ENCODE results near the gene S100A6. TPM values are rescaled to one million over a fixed set of nuclear protein-coding genes. Genes with fewer than 3 reads are reported as not detected.
A peak's percentile ranks its signal among the peaks of the same experiment; 100 is the strongest.

Gene S100A6
- total RNA-seq, 1 experiment from 2014 or later = 2,572 TPM

- H3K9ac ChIP-seq (ENCODE audit: low read length) = no peak overlapping the region
- no TSS peak for BruUV-seq (replicated peaks)
- H3K9me2 ChIP-seq (replicated peaks; ENCODE audit: low read length) = no peaks in the 10 kb centered on the region
- H3K9me3 ChIP-seq (ENCODE audit: low read length) = no peaks in the 10 kb centered on the region
- TF ChIP-seq CTCF (conservative IDR thresholded peaks at IDR 0.05; ENCODE audit: low read depth, low read length) = no peak
- TF ChIP-seq EZH2phosphoT487 (IDR thresholded peaks at IDR 0.05; ENCODE audit: borderline replicate concordance, low read length) = no peak
- no peak for TF ChIP-seq EZH2 (IDR thresholded peaks at IDR 0.05; ENCODE audit: low read length, unreplicated experiment)
- ChIA-PET CTCF (interaction anchor here (1.1 to 2.6 kb wide), 4 partner anchors 16 to 37 kb away, joined by 3 to 25 read pairs (median 14); partner anchors contain the start of gene S100A2), POLR2A (ENCODE audit: unreplicated experiment) (interaction anchor here (0.6 to 4.6 kb wide), 4 partner anchors 16 to 102 kb away, joined by 3 to 47 read pairs (median 18); partner anchors contain the start of genes CHTOP and S100A2)
- H3K79me2 ChIP-seq (ENCODE audit: low read length) = peaks cover 23% of the 10 kb centered on the region
- H3K27ac ChIP-seq (ENCODE audit: low read length) = no peak overlapping the region
- no peak overlapping the region for H3K4me2 ChIP-seq (ENCODE audit: low read length)
- DNase-seq = no peak
- peaks cover 5% of the 10 kb centered on the region for H3F3A ChIP-seq (ENCODE audit: low read length, unreplicated experiment)
- H3K36me3 ChIP-seq (ENCODE audit: low read depth, low read length) = peaks cover 12% of the 10 kb centered on the region
- H3K4me3 ChIP-seq (ENCODE audit: low read length) = no peak overlapping the region
- H3K4me1 ChIP-seq (ENCODE audit: insufficient read depth, low read length) = peaks cover 39% of the 10 kb centered on the region
- ATAC-seq = no peak
- no peak overlapping the region for H2AFZ ChIP-seq (ENCODE audit: low read length)
- intact Hi-C loops (cut with micrococcal nuclease) = loop anchor here (2.0 kb wide), 1 partner anchor 77 kb away; no protein-coding TSS in a partner anchor
- H4K20me1 ChIP-seq (ENCODE audit: low read length) = 0 out of 2 replicates have a peak, but pooled peaks cover 3% of the 10 kb centered on the region
- H3K27me3 ChIP-seq (ENCODE audit: low read length) = no peaks in the 10 kb centered on the region
These were observed 4.2 kb downstream of the S100A6 start for GRCh38 chr1:153531638-153532037.

- Histone ChIP-seq H4K20me1 (ENCODE audit: low read length) (no peaks in the 10 kb centered on the region), H3K27me3 (ENCODE audit: low read length) (no peaks in the 10 kb centered on the region), H3K4me2 (ENCODE audit: low read length) (no peak overlapping the region), H3K36me3 (ENCODE audit: low read depth, low read length) (no peaks in the 10 kb centered on the region), H2AFZ (ENCODE audit: low read length) (no peak overlapping the region), H3K79me2 (ENCODE audit: low read length) (no peaks in the 10 kb centered on the region), H3F3A (ENCODE audit: low read length, unreplicated experiment) (no peaks in the 10 kb centered on the region), H3K9me2 (replicated peaks; ENCODE audit: low read length) (no peaks in the 10 kb centered on the region), H3K9ac (ENCODE audit: low read length) (no peak overlapping the region), H3K27ac (ENCODE audit: low read length) (no peak overlapping the region), H3K4me1 (ENCODE audit: insufficient read depth, low read length) (peaks cover 7% of the 10 kb centered on the region), H3K4me3 (ENCODE audit: low read length) (no peak overlapping the region), H3K9me3 (ENCODE audit: low read length) (no peaks in the 10 kb centered on the region)
- no peak for TF ChIP-seq EZH2 (IDR thresholded peaks at IDR 0.05; ENCODE audit: low read length, unreplicated experiment)
- no peak for TF ChIP-seq CTCF (conservative IDR thresholded peaks at IDR 0.05; ENCODE audit: low read depth, low read length)
- TF ChIP-seq EZH2phosphoT487 (IDR thresholded peaks at IDR 0.05; ENCODE audit: borderline replicate concordance, low read length) = no peak
- CTCF ChIA-PET = no interaction called here
- DNase-seq (no peak), ATAC-seq (no peak)
- no TSS peak for BruUV-seq (replicated peaks)
- POLR2A ChIA-PET (ENCODE audit: unreplicated experiment) = no interaction called here
- intact Hi-C loops (cut with micrococcal nuclease) = no loop called here
These were observed 8.1 kb downstream of the S100A6 start for GRCh38 chr1:153527683-153528040.

GRCh38 chr1:153527023-153527682 lies 8.6 kb downstream of the S100A6 start:
- no peak overlapping the region for H3K4me3 ChIP-seq (ENCODE audit: low read length)
- DNase-seq = peak; percentile 49
- no peaks in the 10 kb centered on the region for H3K36me3 ChIP-seq (ENCODE audit: low read depth, low read length)
- no peak for TF ChIP-seq CTCF (conservative IDR thresholded peaks at IDR 0.05; ENCODE audit: low read depth, low read length)
- TF ChIP-seq EZH2 (IDR thresholded peaks at IDR 0.05; ENCODE audit: low read length, unreplicated experiment) = no peak
- no peak for TF ChIP-seq EZH2phosphoT487 (IDR thresholded peaks at IDR 0.05; ENCODE audit: borderline replicate concordance, low read length)
- H3K4me1 ChIP-seq (ENCODE audit: insufficient read depth, low read length) = peaks cover 2% of the 10 kb centered on the region
- H3F3A ChIP-seq (ENCODE audit: low read length, unreplicated experiment) = no peaks in the 10 kb centered on the region
- H2AFZ ChIP-seq (ENCODE audit: low read length) = no peak overlapping the region
- H3K9ac ChIP-seq (ENCODE audit: low read length) = no peak overlapping the region
- H3K9me3 ChIP-seq (ENCODE audit: low read length) = no peaks in the 10 kb centered on the region
- H4K20me1 ChIP-seq (ENCODE audit: low read length) = no peaks in the 10 kb centered on the region
- BruUV-seq (replicated peaks) = no TSS peak
- no peak overlapping the region for H3K27ac ChIP-seq (ENCODE audit: low read length)
- H3K9me2 ChIP-seq (replicated peaks; ENCODE audit: low read length) = no peaks in the 10 kb centered on the region
- intact Hi-C loops (cut with micrococcal nuclease) = no loop called here
- H3K79me2 ChIP-seq (ENCODE audit: low read length) = no peaks in the 10 kb centered on the region
- peak; percentile 16 for ATAC-seq
- H3K27me3 ChIP-seq (ENCODE audit: low read length) = no peaks in the 10 kb centered on the region
- ChIA-PET POLR2A (ENCODE audit: unreplicated experiment) (no interaction called here), CTCF (no interaction called here)
- no peak overlapping the region for H3K4me2 ChIP-seq (ENCODE audit: low read length)
